H1 (cell line): ENCODE results near the gene SLC24A3. TPM values are rescaled to one million over a fixed set of nuclear protein-coding genes. Genes with fewer than 3 reads are reported as not detected.

ENCODE experiments used
- CTCF ChIA-PET: fragments of 300-600 bp; sonication (Branson Sonifier 250); formaldehyde crosslinking; loops from one replicate; lab custom pipeline; 2021; ENCODE audit not compliant: partially characterized antibody; lab: Charles Lee
- POLR2A ChIA-PET: fragments of 300-600 bp; sonication (Branson Sonifier 250); formaldehyde crosslinking; loops from one replicate; lab custom pipeline; 2021; ENCODE audit warnings: inconsistent platforms; ENCODE audit not compliant: partially characterized antibody; lab: Charles Lee
- DNase-seq, 2 experiments: peaks; one replicate each; pipeline versions ENCODE4 v3.0.0 to v3.0.0-alpha.2; 2010 to 2022; ENCODE audit warnings: low spot score in 2 of 2, low read depth in 1 of 2, mixed read lengths in 1 of 2
- FAIRE-seq: peaks from 2 replicates; lab custom pipeline; 2011; peaks lifted over from hg19 to GRCh38; lab: Jason Lieb, UNC
- H2AFZ ChIP-seq: 2 replicates; pipeline ENCODE4 v1.8.1; 2012; ENCODE audit warnings: low read length, inconsistent platforms
- H2AK5ac ChIP-seq: 2 replicates; pipeline ENCODE4 v1.6.1; 2013; ENCODE audit warnings: low read depth, low read length
- H2BK120ac ChIP-seq: replicated peaks from 2 replicates; pipeline ENCODE3; 2013; ENCODE audit warnings: low read depth, low read length, inconsistent platforms
- H2BK12ac ChIP-seq: 2 replicates; pipeline ENCODE4 v1.6.1; 2013; ENCODE audit warnings: low read depth, low read length
- H2BK15ac ChIP-seq: 2 replicates; pipeline ENCODE4 v1.6.1; 2013; ENCODE audit warnings: low read length
- H2BK20ac ChIP-seq: 2 replicates; pipeline ENCODE4 v1.6.1; 2013; ENCODE audit warnings: low read length
- H2BK5ac ChIP-seq: 2 replicates; pipeline ENCODE4 v1.6.1; 2013; ENCODE audit warnings: low read depth, low read length
- H3K14ac ChIP-seq: 2 replicates; pipeline ENCODE4 v1.6.1; 2013; ENCODE audit warnings: inconsistent platforms; ENCODE audit not compliant: insufficient read length
- H3K18ac ChIP-seq: 2 replicates; pipeline ENCODE4 v1.6.1; 2013; ENCODE audit warnings: low read length; ENCODE audit errors: extremely low read depth
- H3K23ac ChIP-seq: 2 replicates; pipeline ENCODE4 v1.6.1; 2013; ENCODE audit warnings: inconsistent platforms; ENCODE audit not compliant: insufficient read length
- H3K23me2 ChIP-seq: 2 replicates; pipeline ENCODE4 v1.6.1; 2013; ENCODE audit warnings: low read depth, low read length
- H3K27ac ChIP-seq: 2 replicates; pipeline ENCODE4 v1.6.1; 2011; ENCODE audit warnings: low read depth, low read length, inconsistent platforms
- H3K27me3 ChIP-seq, 4 experiments: replicated peaks in 1 of 4; 1 replicate in 1 of 4; 2 replicates in 3 of 4; pipeline versions ENCODE4 v1.6.1 to v1.8.1; 2011 to 2013; ENCODE audit warnings: low read length in 3 of 4, mild to moderate bottlenecking in 3 of 4, inconsistent platforms in 2 of 4, mixed read lengths in 2 of 4, moderate library complexity in 1 of 4; ENCODE audit not compliant: control insufficient read depth in 3 of 4, insufficient read depth in 3 of 4; ENCODE audit errors: extremely low read depth in 1 of 4
- H3K36me3 ChIP-seq, 4 experiments: 2 replicates each; pipeline versions ENCODE4 v1.6.1 to v1.8.1; 2011 to 2013; ENCODE audit warnings: mild to moderate bottlenecking in 4 of 4, low read length in 3 of 4, moderate library complexity in 2 of 4, control low read depth in 1 of 4, inconsistent platforms in 1 of 4; ENCODE audit not compliant: insufficient read depth in 4 of 4, control insufficient read depth in 2 of 4
- H3K4ac ChIP-seq: replicated peaks from 2 replicates; pipeline ENCODE3; 2013; ENCODE audit warnings: low read length, low read depth, mixed read lengths, inconsistent platforms; ENCODE audit not compliant: insufficient read length
- H3K4me1 ChIP-seq, 4 experiments: replicated peaks in 1 of 4; 1 replicate in 1 of 4; 2 replicates in 3 of 4; pipeline versions ENCODE4 v1.6.1 to v1.8.1; 2011 to 2013; ENCODE audit warnings: low read length in 3 of 4, inconsistent platforms in 2 of 4, mixed read lengths in 1 of 4; ENCODE audit not compliant: insufficient read depth in 4 of 4, control insufficient read depth in 3 of 4
- H3K4me2 ChIP-seq, 2 experiments: 2 replicates each; pipeline versions ENCODE4 v1.6.1 to v1.8.1; 2011 to 2013; ENCODE audit warnings: low read depth in 2 of 2, low read length in 2 of 2, control low read depth in 1 of 2, inconsistent platforms in 1 of 2, mild to moderate bottlenecking in 1 of 2; ENCODE audit not compliant: insufficient read depth in 1 of 2
- H3K4me3 ChIP-seq, 4 experiments: fragments of 200-600, 300-600 bp in 1 of 4; sonication (generic), shearing (Covaris generic), sonication (Bioruptor Twin) in 1 of 4; 2 replicates each; pipeline versions ENCODE4 v1.5.1 to v1.8.1; 2011 to 2016; ENCODE audit warnings: low read length in 4 of 4, low read depth in 3 of 4, control low read depth in 2 of 4, inconsistent platforms in 2 of 4, mild to moderate bottlenecking in 2 of 4, mixed read lengths in 1 of 4, moderate library complexity in 1 of 4; ENCODE audit not compliant: insufficient read depth in 2 of 4; ENCODE audit errors: extremely low read depth in 1 of 4
- H3K56ac ChIP-seq: replicated peaks from 2 replicates; pipeline ENCODE3; 2013; ENCODE audit warnings: low read depth, mild to moderate bottlenecking, mixed read lengths, low read length, inconsistent platforms; ENCODE audit not compliant: insufficient read length
- H3K79me1 ChIP-seq: 2 replicates; pipeline ENCODE4 v1.6.1; 2013; ENCODE audit warnings: low read depth, low read length, control low read depth
- H3K79me2 ChIP-seq, 2 experiments: 2 replicates each; pipeline versions ENCODE4 v1.6.1 to v1.8.1; 2012 to 2013; ENCODE audit warnings: low read length in 2 of 2, mild to moderate bottlenecking in 2 of 2, inconsistent platforms in 1 of 2; ENCODE audit not compliant: insufficient read depth in 2 of 2, control insufficient read depth in 1 of 2
- H3K9ac ChIP-seq, 4 experiments: replicated peaks in 1 of 4; 1 replicate in 1 of 4; 2 replicates in 3 of 4; pipeline versions ENCODE4 v1.6.1 to v1.8.1; 2011 to 2013; ENCODE audit warnings: low read depth in 3 of 4, low read length in 3 of 4, control low read depth in 2 of 4, mild to moderate bottlenecking in 2 of 4, moderate library complexity in 2 of 4, inconsistent platforms in 1 of 4; ENCODE audit errors: extremely low read depth in 1 of 4
- H3K9me3 ChIP-seq, 2 experiments: 2 replicates each; pipeline versions ENCODE4 v1.6.1 to v1.8.1; 2012 to 2013; ENCODE audit warnings: mild to moderate bottlenecking in 2 of 2, moderate library complexity in 2 of 2, control low read depth in 1 of 2, inconsistent platforms in 1 of 2, low read depth in 1 of 2, low read length in 1 of 2, mixed read lengths in 1 of 2; ENCODE audit not compliant: insufficient read depth in 2 of 2
- H4K20me1 ChIP-seq, 2 experiments: replicated peaks in 1 of 2; 2 replicates each; pipeline versions ENCODE3 to v1.8.1; 2011 to 2013; ENCODE audit warnings: inconsistent platforms in 2 of 2, low read length in 2 of 2, mild to moderate bottlenecking in 1 of 2; ENCODE audit not compliant: insufficient read depth in 2 of 2, control insufficient read depth in 1 of 2
- H4K5ac ChIP-seq: 2 replicates; pipeline ENCODE4 v1.6.1; 2013; ENCODE audit warnings: low read length, low read depth, mixed read lengths, inconsistent platforms; ENCODE audit not compliant: insufficient read length
- H4K8ac ChIP-seq: 2 replicates; pipeline ENCODE4 v1.8.0; 2013; ENCODE audit warnings: mild to moderate bottlenecking, moderate library complexity, low read length, inconsistent platforms; ENCODE audit not compliant: insufficient read depth; ENCODE audit errors: extremely low read depth
- H4K91ac ChIP-seq: replicated peaks from 2 replicates; pipeline ENCODE3; 2013; ENCODE audit warnings: low read length, mixed read lengths, inconsistent platforms; ENCODE audit not compliant: insufficient read length
- BCL11A ChIP-seq, 2 experiments: IDR thresholded peaks; one replicate each; pipeline ENCODE4 v1.6.1; 2011; ENCODE audit warnings: low read depth in 2 of 2, low read length in 2 of 2, mild to moderate bottlenecking in 2 of 2
- CBX5 ChIP-seq: fragments of 300-800, 300-1000 bp; sonication (generic); IDR thresholded peaks from 2 replicates; pipeline ENCODE4 v1.7.1; 2016; ENCODE audit warnings: antibody characterized with exemption, low read length, low read depth
- CBX8 ChIP-seq: fragments of 300-800, 300-1000 bp; sonication (generic); IDR thresholded peaks from 2 replicates; pipeline ENCODE4 v1.7.1; 2016; ENCODE audit warnings: low read depth, low read length, borderline replicate concordance
- CEBPB ChIP-seq: IDR thresholded peaks from 2 replicates; pipeline ENCODE4 v1.6.1; 2012; ENCODE audit warnings: low read depth, low read length
- CTBP2 ChIP-seq: IDR thresholded peaks from 2 replicates; pipeline ENCODE4 v1.7.0; 2011; ENCODE audit warnings: borderline replicate concordance, mild to moderate bottlenecking, moderate library complexity, mixed read lengths, low read length; ENCODE audit not compliant: insufficient read depth, insufficient read length
- EP300 ChIP-seq, 2 experiments: IDR thresholded peaks; 1 replicate in 1 of 2; 2 replicates in 1 of 2; pipeline ENCODE4 v1.6.1; 2011 to 2012; ENCODE audit warnings: low read depth in 2 of 2, low read length in 2 of 2, mild to moderate bottlenecking in 2 of 2, borderline replicate concordance in 1 of 2, inconsistent platforms in 1 of 2, moderate library complexity in 1 of 2
- JUN ChIP-seq: IDR thresholded peaks from 2 replicates; pipeline ENCODE4 v1.6.1; 2011; ENCODE audit warnings: low read depth, mild to moderate bottlenecking, improper control_type of control experiment, low read length
- KDM4A ChIP-seq: IDR thresholded peaks from one replicate; pipeline ENCODE4 v1.7.1; 2012; ENCODE audit warnings: low read depth, mild to moderate bottlenecking, moderate library complexity, low read length, inconsistent platforms; ENCODE audit not compliant: severe bottlenecking
- RNF2 ChIP-seq: fragments of 200-900, 300-1000 bp; sonication (generic); IDR thresholded peaks from 2 replicates; pipeline ENCODE4 v1.7.1; 2016; ENCODE audit warnings: borderline replicate concordance, low read depth, mild to moderate bottlenecking, antibody characterized with exemption, low read length; ENCODE audit not compliant: poor library complexity, severe bottlenecking; ENCODE audit errors: missing control alignments
- SIRT6 ChIP-seq: IDR thresholded peaks from one replicate; pipeline ENCODE4 v1.7.1; 2012; ENCODE audit warnings: low read length, inconsistent platforms
- SP2 ChIP-seq: IDR thresholded peaks from 2 replicates; pipeline ENCODE4 v1.6.1; 2012; ENCODE audit warnings: mild to moderate bottlenecking, low read length, inconsistent platforms
- SRF ChIP-seq: IDR thresholded peaks from 2 replicates; pipeline ENCODE4 v1.6.1; 2011; ENCODE audit warnings: mild to moderate bottlenecking, low read depth, low read length, moderate library complexity
- ZNF274 ChIP-seq: IDR thresholded peaks from 2 replicates; pipeline ENCODE4 v1.7.0; 2012; ENCODE audit warnings: low read length, borderline replicate concordance; ENCODE audit errors: extremely low read depth
- WGBS, 2 experiments: shearing (Covaris generic) in 1 of 2; methylation state at CpG; one replicate each; pipeline versions ENCODE4 v1.1.6 to v1.1.7; 2013 to 2015; ENCODE audit warnings: low lambda C conversion rate in 2 of 2, mixed read lengths in 2 of 2, inconsistent platforms in 1 of 2, low coverage in 1 of 2, missing lambda C conversion rate in 1 of 2; ENCODE audit not compliant: insufficient replicate concordance in 2 of 2, insufficient coverage in 1 of 2, insufficient read length in 1 of 2; ENCODE audit errors: extremely low coverage in 1 of 2, missing lambda C conversion rate in 1 of 2; 5-methylcytosine and 5-hydroxymethylcytosine counted together
- polyA plus RNA-seq, 7 experiments: library from polyadenylated mRNA; depleted of rRNA in 3 of 7; stranded (reverse) in 5 of 7; unstranded in 2 of 7; fragments of >200 nt in 5 of 7; fragments of 200-250 nt in 2 of 7; gene quantifications; 1 replicate in 5 of 7; 2 replicates in 1 of 7; 4 replicates in 1 of 7; pipeline versions ENCODE4 v1.2.1 to v1.2.3, GENCODE V29; 2011 to 2013; ENCODE audit warnings: missing spikeins in 2 of 7, mixed read lengths in 2 of 7
- total RNA-seq: library from RNA; stranded (reverse); fragmentation: NEBNext Ultra II Directional; extraction: Animal tissue kit (Norgen Biotek cat#: 25700); gene quantifications from 2 replicates; pipeline ENCODE4 v1.2.1, GENCODE V29; 2021
- TF ChIP-seq, protein P1 (sequence below): IDR thresholded peaks from 2 replicates; pipeline ENCODE4 v1.6.1; 2011; ENCODE audit warnings: low read depth, mild to moderate bottlenecking, low read length; ENCODE audit not compliant: insufficient read depth

The SLC24A3 gene
- total and polyA plus RNA-seq, 2 of the 8 experiments (the other 6 are each of a cell fraction or from before 2014, with no cell fraction given) = 4.5 to 6.3 TPM

DNA sequence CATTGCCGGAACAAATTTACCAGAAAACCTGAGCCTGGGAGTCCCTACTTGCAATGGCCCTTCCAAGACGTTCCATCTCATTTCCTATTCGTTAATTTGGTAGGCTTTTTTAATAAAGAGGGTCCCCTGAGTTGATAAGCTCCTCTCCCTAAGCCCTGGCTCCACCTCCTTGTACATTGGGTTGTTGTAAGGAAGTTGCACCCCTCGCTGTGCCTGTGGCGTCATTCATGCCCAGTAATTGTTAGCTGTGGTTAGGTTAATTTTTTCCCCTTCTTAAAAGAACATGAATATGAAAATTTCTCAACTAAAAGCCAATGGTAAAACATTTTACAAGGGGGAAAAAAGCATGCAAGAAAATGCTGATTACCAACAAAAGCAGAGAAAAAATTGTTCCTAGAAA lies 91.9 kb downstream of the SLC24A3 start:
- POLR2A ChIA-PET = no interaction called here
- Histone ChIP-seq H3K79me1 (no peaks in the 10 kb centered on the region), H4K5ac (no peak overlapping the region), H4K8ac (no peak overlapping the region), H3K9me3 (0 out of 4 replicates have a peak, but pooled peaks cover 0 to 5% of the 10 kb centered on the region in 2 experiments), H2BK15ac (no peak overlapping the region), H2AK5ac (no peak overlapping the region), H3K4me2 (no peak overlapping the region), H3K4me1 (no peaks in the 10 kb centered on the region), H2BK120ac (no peak overlapping the region), H2BK20ac (no peak overlapping the region), H3K4me3 (no peak overlapping the region), H3K23ac (no peak overlapping the region), H3K9ac (no peak overlapping the region), H3K56ac (no peak overlapping the region), H4K91ac (no peak overlapping the region), H3K18ac (no peak overlapping the region), H3K27me3 (no peaks in the 10 kb centered on the region), H3K79me2 (no peaks in the 10 kb centered on the region), H3K4ac (no peak overlapping the region), H2BK5ac (no peak overlapping the region), H3K23me2 (no peaks in the 10 kb centered on the region; the same call in none of the 2 replicates), H2BK12ac (no peak overlapping the region), H3K36me3 (no peaks in the 10 kb centered on the region; a peak in 1 of 8 replicates), H2AFZ (no peak overlapping the region), H3K14ac (no peak overlapping the region), H4K20me1 (no peaks in the 10 kb centered on the region), H3K27ac (no peak overlapping the region)
- WGBS, 2 experiments = 90% methylated on average over 5 of the region's 5 CpGs; no CpG with 5 or more reads in 1 of the 2 experiments
- DNase-seq (no peak), FAIRE-seq (no peak)
- CTCF ChIA-PET = no interaction called here
- TF ChIP-seq CEBPB (no peak), KDM4A (no peak), BCL11A (IDR thresholded peaks at IDR 0.05; ENCODE audit: low read depth in 2 of 2, low read length in 2 of 2) (no peak), SP2 (no peak), CTBP2 (no peak), CBX8 (no peak), ZNF274 (no peak), JUN (no peak), CBX5 (no peak), SIRT6 (no peak), RNF2 (no peak), EP300 (IDR thresholded peaks at IDR 0.05; ENCODE audit: borderline replicate concordance in 1 of 2, low read depth in 2 of 2, low read length in 2 of 2) (no peak), SRF (no peak)
- TF ChIP-seq, protein P1, sequence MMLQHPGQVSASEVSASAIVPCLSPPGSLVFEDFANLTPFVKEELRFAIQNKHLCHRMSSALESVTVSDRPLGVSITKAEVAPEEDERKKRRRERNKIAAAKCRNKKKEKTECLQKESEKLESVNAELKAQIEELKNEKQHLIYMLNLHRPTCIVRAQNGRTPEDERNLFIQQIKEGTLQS = no peak
